ENCODE measurements around the gene TCF7L2.

Gene TCF7L2

DNA sequence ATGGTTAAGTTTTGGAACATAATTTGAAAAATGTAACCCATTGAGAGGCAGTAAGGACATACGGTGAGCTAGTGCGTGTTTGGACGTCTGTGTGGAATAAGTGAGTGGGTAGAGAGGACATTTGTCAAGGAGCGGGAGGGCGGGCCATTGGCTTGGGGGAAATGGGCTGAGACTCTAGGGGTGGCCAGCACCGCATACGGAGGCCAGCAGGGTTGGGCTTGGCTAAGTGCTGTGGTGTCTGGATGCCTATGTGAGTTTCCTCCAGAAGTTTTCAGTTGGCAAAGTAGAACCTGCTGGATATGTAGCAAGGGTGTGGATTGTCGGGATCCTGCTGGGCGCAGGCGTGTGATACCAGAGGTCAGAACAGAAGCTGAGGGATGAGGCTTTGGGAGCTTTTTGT lies 103.0 kb downstream of the TCF7L2 start:
- Histone ChIP-seq H3K9me3 (no peaks in the 10 kb centered on the region), H3K4me1 (ENCODE audit: control insufficient read depth in 1 of 2, insufficient read depth in 1 of 2, low read depth in 1 of 2, low read length in 1 of 2) (peaks cover 4 to 6% of the 10 kb centered on the region in 2 experiments), H3K4me3 (ENCODE audit: low read depth in 1 of 2, low read length in 1 of 2) (no peak overlapping the region), H3K27ac (no peak overlapping the region), H3K27me3 (no peaks in the 10 kb centered on the region), H3K36me3 (no peaks in the 10 kb centered on the region)
- TF ChIP-seq, protein P1, sequence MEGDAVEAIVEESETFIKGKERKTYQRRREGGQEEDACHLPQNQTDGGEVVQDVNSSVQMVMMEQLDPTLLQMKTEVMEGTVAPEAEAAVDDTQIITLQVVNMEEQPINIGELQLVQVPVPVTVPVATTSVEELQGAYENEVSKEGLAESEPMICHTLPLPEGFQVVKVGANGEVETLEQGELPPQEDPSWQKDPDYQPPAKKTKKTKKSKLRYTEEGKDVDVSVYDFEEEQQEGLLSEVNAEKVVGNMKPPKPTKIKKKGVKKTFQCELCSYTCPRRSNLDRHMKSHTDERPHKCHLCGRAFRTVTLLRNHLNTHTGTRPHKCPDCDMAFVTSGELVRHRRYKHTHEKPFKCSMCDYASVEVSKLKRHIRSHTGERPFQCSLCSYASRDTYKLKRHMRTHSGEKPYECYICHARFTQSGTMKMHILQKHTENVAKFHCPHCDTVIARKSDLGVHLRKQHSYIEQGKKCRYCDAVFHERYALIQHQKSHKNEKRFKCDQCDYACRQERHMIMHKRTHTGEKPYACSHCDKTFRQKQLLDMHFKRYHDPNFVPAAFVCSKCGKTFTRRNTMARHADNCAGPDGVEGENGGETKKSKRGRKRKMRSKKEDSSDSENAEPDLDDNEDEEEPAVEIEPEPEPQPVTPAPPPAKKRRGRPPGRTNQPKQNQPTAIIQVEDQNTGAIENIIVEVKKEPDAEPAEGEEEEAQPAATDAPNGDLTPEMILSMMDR (IDR thresholded peaks at IDR 0.05), result no peak

DNA sequence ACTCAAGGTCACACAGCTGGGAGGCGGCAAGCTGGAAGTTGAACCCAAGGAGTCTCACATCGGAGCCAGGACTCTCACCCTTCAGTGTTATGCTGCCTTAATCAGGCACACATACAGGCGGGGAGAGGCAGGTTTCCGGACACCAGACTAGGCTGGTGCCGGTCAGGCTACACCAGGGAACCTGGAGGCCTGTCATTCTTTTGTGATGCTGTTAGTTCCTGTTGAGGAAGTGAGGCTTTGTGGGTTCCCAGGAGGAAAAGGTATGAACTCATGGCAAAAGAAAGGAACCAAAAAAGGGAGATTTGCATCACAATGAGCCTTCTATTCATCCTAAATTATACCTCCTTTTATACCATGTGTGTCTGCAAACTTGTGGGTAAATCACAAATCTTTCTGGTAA lies 103.8 kb downstream of the TCF7L2 start:
- TF ChIP-seq, protein P1 (IDR thresholded peaks at IDR 0.05), result no peak
- Histone ChIP-seq H3K4me1 (ENCODE audit: control insufficient read depth in 1 of 2, insufficient read depth in 1 of 2, low read depth in 1 of 2, low read length in 1 of 2) (peaks cover 4 to 6% of the 10 kb centered on the region in 2 experiments), H3K27me3 (no peaks in the 10 kb centered on the region), H3K4me3 (ENCODE audit: low read depth in 1 of 2, low read length in 1 of 2) (no peak overlapping the region), H3K36me3 (no peaks in the 10 kb centered on the region), H3K27ac (no peak overlapping the region), H3K9me3 (no peaks in the 10 kb centered on the region)

DNA sequence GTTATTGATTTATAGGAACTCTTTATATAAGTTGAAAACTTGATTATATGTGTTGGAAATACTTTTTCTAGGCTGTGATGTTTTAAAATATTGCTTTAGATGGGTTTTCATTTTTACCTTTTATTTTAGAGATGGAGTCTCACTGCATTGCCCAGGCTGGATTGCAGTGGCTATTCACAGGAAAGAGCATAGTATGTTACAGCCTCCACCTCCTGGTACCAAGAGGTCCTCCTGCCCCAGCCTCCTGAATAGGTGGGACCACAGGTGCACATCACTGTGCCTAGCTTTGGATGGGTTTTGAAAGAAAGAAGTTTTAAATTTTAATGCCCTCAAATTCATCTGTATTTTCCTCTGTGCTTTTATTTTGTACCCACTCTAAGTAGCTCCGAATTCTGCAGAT lies 105.4 kb downstream of the TCF7L2 start:
- Histone ChIP-seq H3K27ac (no peak overlapping the region), H3K9me3 (no peaks in the 10 kb centered on the region), H3K36me3 (no peaks in the 10 kb centered on the region), H3K27me3 (no peaks in the 10 kb centered on the region), H3K4me1 (ENCODE audit: control insufficient read depth in 1 of 2, insufficient read depth in 1 of 2, low read depth in 1 of 2, low read length in 1 of 2) (peaks cover 14 to 16% of the 10 kb centered on the region in 2 experiments), H3K4me3 (ENCODE audit: low read depth in 1 of 2, low read length in 1 of 2) (no peak overlapping the region)
- TF ChIP-seq, protein P1 (IDR thresholded peaks at IDR 0.05), result no peak

DNA sequence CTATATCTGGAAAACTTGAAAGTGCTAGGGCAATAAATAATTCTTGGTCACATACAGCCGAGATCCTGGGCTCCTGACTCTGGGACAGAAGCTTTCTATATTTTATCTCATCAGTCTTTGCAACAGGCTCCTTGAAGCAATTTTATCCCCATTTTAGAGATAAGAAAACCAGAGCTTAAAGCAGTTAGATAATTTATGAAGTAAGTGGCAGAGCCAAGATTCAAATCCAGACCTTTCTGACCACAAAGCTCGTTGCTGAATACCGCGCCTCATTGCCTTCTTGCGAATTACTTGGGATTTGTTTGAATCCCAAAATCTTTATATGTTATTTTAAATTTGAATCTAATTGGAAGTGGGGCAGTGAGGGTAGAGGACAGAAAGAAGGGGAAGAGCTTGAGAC lies 106.0 kb downstream of the TCF7L2 start:
- H3K4me3 ChIP-seq (ENCODE audit: low read depth in 1 of 2, low read length in 1 of 2), result no peak overlapping the region
- no peaks in the 10 kb centered on the region for H3K9me3 ChIP-seq
- peaks cover 13 to 15% of the 10 kb centered on the region in 2 experiments for H3K4me1 ChIP-seq (ENCODE audit: control insufficient read depth in 1 of 2, insufficient read depth in 1 of 2, low read depth in 1 of 2, low read length in 1 of 2)
- H3K27ac ChIP-seq, result no peak overlapping the region
- H3K36me3 ChIP-seq, result no peaks in the 10 kb centered on the region
- TF ChIP-seq, protein P1 (IDR thresholded peaks at IDR 0.05), result no peak
- H3K27me3 ChIP-seq, result no peaks in the 10 kb centered on the region

DNA sequence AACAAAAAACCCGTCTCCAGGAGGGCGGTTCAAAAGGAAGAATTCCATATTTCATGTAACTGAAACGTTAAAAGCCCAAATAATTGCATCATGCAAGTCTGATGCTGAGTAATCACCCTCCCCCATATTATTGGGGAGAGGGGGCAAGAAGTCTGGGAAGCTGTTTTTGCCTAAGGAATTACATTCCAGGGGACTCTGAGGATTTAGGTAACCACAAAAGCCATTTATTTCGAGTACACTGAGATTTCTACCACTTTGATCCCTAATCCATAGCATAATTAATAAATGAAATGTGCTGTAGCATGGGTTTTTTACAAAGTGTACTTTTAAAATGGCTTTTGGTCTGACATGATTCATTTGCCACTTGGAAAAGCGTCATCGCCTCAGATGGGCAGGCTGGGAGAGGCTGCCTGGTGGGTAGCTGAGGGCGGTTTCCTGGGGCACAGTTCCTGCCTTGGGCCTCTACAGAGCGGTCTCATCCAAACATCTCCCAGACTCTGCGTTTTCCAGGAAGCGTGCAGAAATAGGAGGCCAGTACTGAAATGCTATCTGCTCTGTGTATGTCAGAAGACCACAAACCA lies 106.5 kb downstream of the TCF7L2 start:
- Histone ChIP-seq H3K4me3 (ENCODE audit: low read depth in 1 of 2, low read length in 1 of 2) (no peak overlapping the region), H3K4me1 (ENCODE audit: control insufficient read depth in 1 of 2, insufficient read depth in 1 of 2, low read depth in 1 of 2, low read length in 1 of 2) (peaks cover 13 to 14% of the 10 kb centered on the region in 2 experiments), H3K36me3 (no peaks in the 10 kb centered on the region), H3K27ac (no peak overlapping the region), H3K27me3 (no peaks in the 10 kb centered on the region), H3K9me3 (no peaks in the 10 kb centered on the region)
- TF ChIP-seq, protein P1 (IDR thresholded peaks at IDR 0.05), result no peak

All from neutrophil (primary cell).